CD4-positive, alpha-beta memory T cell (primary cell): ENCODE measurements around the gene CCDC201. TPM values are rescaled to one million over a fixed set of nuclear protein-coding genes. Genes with fewer than 3 reads are reported as not detected.

Experiments used
- CTCF ChIA-PET: fragments of 350-600 bp; sonication (Branson Sonifier 250); formaldehyde crosslinking; loops from one replicate; lab custom pipeline; 2021; ENCODE audit warnings: inconsistent platforms; ENCODE audit not compliant: partially characterized antibody; lab: Charles Lee
- POLR2A ChIA-PET: fragments of 350-600 bp; sonication (Branson Sonifier 250); formaldehyde crosslinking; loops from one replicate; lab custom pipeline; 2021; ENCODE audit not compliant: partially characterized antibody; lab: Charles Lee
- DNase-seq, 5 donors: peaks; one replicate each; pipeline versions ENCODE4 v3.0.0 to v3.0.0-alpha.2; 2020 to 2022; ENCODE audit warnings: mixed read lengths in 1 of 5
- H3K27ac ChIP-seq: one replicate; pipeline ENCODE4 v1.7.0; 2013; ENCODE audit warnings: low read depth, low read length
- H3K27me3 ChIP-seq: 2 replicates; pipeline ENCODE4 v1.7.0; 2013; ENCODE audit warnings: mild to moderate bottlenecking, low read length, moderate library complexity; ENCODE audit not compliant: insufficient read depth
- H3K36me3 ChIP-seq: 2 replicates; pipeline ENCODE4 v1.7.0; 2013; ENCODE audit warnings: mild to moderate bottlenecking, low read length, moderate library complexity; ENCODE audit not compliant: insufficient read depth
- H3K4me1 ChIP-seq: 2 replicates; pipeline ENCODE4 v1.7.0; 2013; ENCODE audit warnings: mild to moderate bottlenecking, low read length, moderate library complexity; ENCODE audit not compliant: insufficient read depth
- H3K4me3 ChIP-seq, 2 donors: one replicate each; pipeline ENCODE4 v1.7.0; 2013; ENCODE audit warnings: low read length in 2 of 2, mild to moderate bottlenecking in 1 of 2
- H3K9me3 ChIP-seq, 2 donors: one replicate each; pipeline ENCODE4 v1.7.0; 2013; ENCODE audit warnings: low read length in 2 of 2, control low read depth in 1 of 2; ENCODE audit not compliant: control insufficient read depth in 1 of 2
- H3K27ac Mint-ChIP-seq, 7 donors: one replicate each; pipeline ENCODE4 v1.8.0; 2020 to 2021; ENCODE audit warnings: mixed read lengths in 7 of 7, mild to moderate bottlenecking in 6 of 7, inconsistent platforms in 3 of 7, moderate library complexity in 3 of 7
- H3K27me3 Mint-ChIP-seq, 2 donors: one replicate each; pipeline ENCODE4 v1.8.0; 2020 to 2021; ENCODE audit warnings: mixed read lengths in 2 of 2
- H3K36me3 Mint-ChIP-seq, 2 donors: one replicate each; pipeline ENCODE4 v1.8.0; 2020 to 2021; ENCODE audit warnings: mixed read lengths in 2 of 2, inconsistent platforms in 1 of 2, mild to moderate bottlenecking in 1 of 2
- H3K4me1 Mint-ChIP-seq, 4 donors: one replicate each; pipeline ENCODE4 v1.8.0; 2020 to 2021; ENCODE audit warnings: mixed read lengths in 4 of 4, mild to moderate bottlenecking in 1 of 4
- H3K4me3 Mint-ChIP-seq, 8 donors: one replicate each; pipeline ENCODE4 v1.8.0; 2020 to 2021; ENCODE audit warnings: mixed read lengths in 8 of 8, mild to moderate bottlenecking in 7 of 8, moderate library complexity in 6 of 8, inconsistent platforms in 3 of 8
- H3K9me3 Mint-ChIP-seq, 8 donors: one replicate each; pipeline ENCODE4 v1.8.0; 2020 to 2021; ENCODE audit warnings: mixed read lengths in 8 of 8, mild to moderate bottlenecking in 5 of 8, inconsistent platforms in 3 of 8, moderate library complexity in 1 of 8
- intact Hi-C: fragments of 100-400 bp; cut with micrococcal nuclease; formaldehyde crosslinking; loops from one replicate; pipeline ENCODE4 v1.15.1; 2023
- polyA plus RNA-seq, 2 donors: library from polyadenylated mRNA; unstranded; fragments of 300-500 nt; fragmentation: Illumina TruSeq; gene quantifications; one replicate each; pipeline ENCODE4 v1.2.3, GENCODE V29; 2021
- total RNA-seq, 2 experiments: library from RNA; stranded (reverse); gene quantifications; one replicate each; pipeline ENCODE4 v1.2.3, GENCODE V29; 2021

Gene CCDC201
- total and polyA plus RNA-seq, 4 experiments from 2014 or later: not detected

DNA sequence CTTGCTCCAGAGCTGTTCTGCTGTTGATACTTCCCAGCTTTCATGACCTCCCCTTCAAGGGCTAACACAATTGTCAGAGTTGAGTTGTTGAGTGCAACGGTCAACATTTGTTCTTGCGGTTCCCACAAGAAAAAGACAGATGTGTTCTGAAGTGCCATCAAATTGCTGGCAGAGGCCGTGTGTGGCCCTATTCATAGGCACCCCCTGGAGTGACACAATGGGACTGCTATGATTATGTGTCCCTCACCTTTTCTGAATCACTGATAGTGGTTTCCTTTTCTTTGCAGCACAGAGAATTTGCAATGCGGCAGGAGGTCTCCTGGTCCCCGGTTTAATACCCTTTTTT is 9.6 kb upstream of the CCDC201 start:
- H3K27ac Mint-ChIP-seq: no peak overlapping the region
- intact Hi-C loops: no loop called here
- CTCF ChIA-PET: interaction anchor here (1.2 to 2.9 kb wide), 2 partner anchors 8 to 11 kb away, joined by 3 to 9 read pairs; no protein-coding TSS in a partner anchor

DNA sequence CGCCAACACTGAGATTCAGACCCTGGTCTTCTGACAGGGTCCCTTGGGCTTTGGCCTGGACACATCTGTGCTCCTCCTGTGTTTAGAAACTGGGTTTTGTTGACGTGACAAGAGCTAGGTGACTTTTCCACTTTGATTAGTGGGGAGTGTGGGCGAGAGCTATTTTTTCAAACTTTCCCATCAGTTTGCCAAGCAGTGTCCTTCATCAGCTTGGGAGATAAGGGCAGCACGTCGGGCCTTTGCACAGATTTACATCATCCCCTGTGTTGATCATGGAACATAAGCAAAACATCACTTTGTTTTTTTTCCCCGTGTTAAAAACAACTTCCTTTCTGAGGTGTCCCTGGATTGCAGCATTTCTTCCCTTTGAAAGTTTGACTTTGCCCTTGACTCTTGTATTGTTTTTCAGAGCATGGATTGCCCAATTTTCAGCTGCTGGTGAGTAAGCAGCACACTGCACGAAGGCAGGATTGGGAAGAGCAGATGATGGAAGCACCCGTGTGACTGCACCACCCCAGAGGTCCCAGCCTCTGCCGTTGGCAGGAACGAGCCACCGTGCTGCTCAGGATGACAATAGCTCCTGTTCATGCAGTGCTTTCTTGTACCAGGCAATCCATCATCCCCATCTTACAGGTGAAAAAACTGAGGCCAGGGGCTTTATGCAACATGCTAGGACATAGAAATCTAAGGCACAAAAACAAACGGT is 9.0 kb upstream of the CCDC201 start:
- H3K4me1 ChIP-seq: no peaks in the 10 kb centered on the region
- H3K9me3 Mint-ChIP-seq: peaks cover 0 to 15% (median 7%) of the 10 kb centered on the region in 8 donors
- H3K4me3 ChIP-seq: no peak overlapping the region
- H3K4me1 Mint-ChIP-seq: no peaks in the 10 kb centered on the region
- intact Hi-C loops: no loop called here
- no peaks in the 10 kb centered on the region for H3K9me3 ChIP-seq
- no peak for DNase-seq
- no peaks in the 10 kb centered on the region for H3K36me3 ChIP-seq
- H3K27me3 ChIP-seq: no peaks in the 10 kb centered on the region
- H3K27ac ChIP-seq: no peak overlapping the region
- H3K27ac Mint-ChIP-seq: peak overlapping the region in 1 of 7 donors; percentile 54
- CTCF ChIA-PET: interaction anchor here (1.2 to 2.9 kb wide), 2 partner anchors 9 to 11 kb away, joined by 3 to 9 read pairs; no protein-coding TSS in a partner anchor
- H3K36me3 Mint-ChIP-seq: no peaks in the 10 kb centered on the region
- H3K4me3 Mint-ChIP-seq: no peak overlapping the region
- H3K27me3 Mint-ChIP-seq: peaks cover 16 to 28% of the 10 kb centered on the region in 2 donors
- POLR2A ChIA-PET: no interaction called here

More for the DNA sequence above, 9.6 kb upstream of the CCDC201 start:
- no peak for DNase-seq
- Histone ChIP-seq H3K27ac (no peak overlapping the region), H3K9me3 (no peaks in the 10 kb centered on the region), H3K4me1 (no peaks in the 10 kb centered on the region), H3K4me3 (no peak overlapping the region), H3K36me3 (no peaks in the 10 kb centered on the region), H3K27me3 (no peaks in the 10 kb centered on the region)
- no peak overlapping the region for H3K4me3 Mint-ChIP-seq
- H3K9me3 Mint-ChIP-seq: peaks cover 0 to 15% (median 7%) of the 10 kb centered on the region in 8 donors
- H3K4me1 Mint-ChIP-seq: no peaks in the 10 kb centered on the region
- POLR2A ChIA-PET: no interaction called here
- no peaks in the 10 kb centered on the region for H3K36me3 Mint-ChIP-seq
- H3K27me3 Mint-ChIP-seq: peaks cover 16 to 32% of the 10 kb centered on the region in 2 donors

DNA sequence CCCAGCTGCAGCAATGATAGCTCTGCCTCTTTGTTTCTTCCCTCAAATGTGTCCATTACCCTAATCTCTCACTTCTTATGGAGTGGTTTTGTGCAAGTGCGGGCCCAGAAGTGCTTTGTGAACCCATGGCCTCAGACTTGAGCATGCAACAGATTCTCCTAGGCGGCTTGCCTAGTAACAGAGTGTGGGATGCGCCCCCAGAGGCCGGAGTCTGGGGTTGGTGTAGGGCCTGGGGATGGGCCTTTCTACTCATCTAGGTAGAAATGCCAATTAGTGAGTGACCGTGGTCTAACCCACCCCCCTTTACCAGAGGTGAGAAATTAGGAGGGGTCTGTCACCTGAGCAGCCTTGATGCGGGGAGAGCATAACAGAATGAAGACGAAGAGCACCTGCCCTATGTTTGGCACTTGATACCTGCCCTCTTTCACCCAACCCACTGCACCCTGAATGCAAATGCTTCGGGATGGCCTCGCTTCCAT is 8.4 kb upstream of the CCDC201 start:
- Mint-ChIP-seq H3K9me3 (peaks cover 0 to 15% (median 7%) of the 10 kb centered on the region in 8 donors), H3K36me3 (no peaks in the 10 kb centered on the region), H3K27me3 (peaks cover 16 to 22% of the 10 kb centered on the region in 2 donors), H3K4me1 (no peaks in the 10 kb centered on the region), H3K4me3 (no peak overlapping the region), H3K27ac (no peak overlapping the region)
- ChIA-PET CTCF (interaction anchor here (1.2 to 2.9 kb wide), 2 partner anchors 9 to 12 kb away, joined by 3 to 9 read pairs; no protein-coding TSS in a partner anchor), POLR2A (no interaction called here)
- Histone ChIP-seq H3K27me3 (no peaks in the 10 kb centered on the region), H3K27ac (no peak overlapping the region), H3K9me3 (no peaks in the 10 kb centered on the region), H3K4me3 (no peak overlapping the region), H3K4me1 (no peaks in the 10 kb centered on the region), H3K36me3 (no peaks in the 10 kb centered on the region)
- intact Hi-C loops: no loop called here
- DNase-seq: no peak

DNA sequence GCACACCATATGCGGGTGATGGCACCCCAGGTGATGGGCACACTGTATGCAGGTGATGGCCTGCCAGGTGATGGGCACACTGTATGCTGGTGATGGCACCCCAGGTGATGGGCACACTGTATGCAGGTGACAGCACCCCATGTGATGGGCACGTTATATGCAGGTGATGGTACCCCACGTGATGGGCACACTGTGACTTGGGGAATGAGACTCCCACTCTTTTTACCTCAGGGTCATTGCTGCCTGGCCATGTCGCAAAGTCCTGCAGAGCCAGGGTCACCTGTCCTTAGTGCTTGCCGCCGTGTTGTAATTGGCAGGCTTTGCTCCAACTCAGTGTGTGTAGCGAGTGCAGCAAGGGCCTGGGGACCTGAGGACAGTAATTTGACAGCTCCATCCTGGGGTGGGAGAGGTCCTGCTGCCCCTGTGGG is 7.6 kb upstream of the CCDC201 start:
- Mint-ChIP-seq H3K4me3 (no peak overlapping the region), H3K27me3 (peaks cover 13 to 16% of the 10 kb centered on the region in 2 donors), H3K36me3 (no peaks in the 10 kb centered on the region), H3K27ac (no peak overlapping the region), H3K9me3 (peaks cover 0 to 15% (median 7%) of the 10 kb centered on the region in 8 donors), H3K4me1 (no peaks in the 10 kb centered on the region)
- Histone ChIP-seq H3K9me3 (no peaks in the 10 kb centered on the region), H3K27ac (no peak overlapping the region), H3K27me3 (no peaks in the 10 kb centered on the region), H3K4me3 (no peak overlapping the region), H3K36me3 (no peaks in the 10 kb centered on the region), H3K4me1 (no peaks in the 10 kb centered on the region)
- POLR2A ChIA-PET: no interaction called here
- no peak for DNase-seq
- CTCF ChIA-PET: no interaction called here
- intact Hi-C loops: no loop called here

DNA sequence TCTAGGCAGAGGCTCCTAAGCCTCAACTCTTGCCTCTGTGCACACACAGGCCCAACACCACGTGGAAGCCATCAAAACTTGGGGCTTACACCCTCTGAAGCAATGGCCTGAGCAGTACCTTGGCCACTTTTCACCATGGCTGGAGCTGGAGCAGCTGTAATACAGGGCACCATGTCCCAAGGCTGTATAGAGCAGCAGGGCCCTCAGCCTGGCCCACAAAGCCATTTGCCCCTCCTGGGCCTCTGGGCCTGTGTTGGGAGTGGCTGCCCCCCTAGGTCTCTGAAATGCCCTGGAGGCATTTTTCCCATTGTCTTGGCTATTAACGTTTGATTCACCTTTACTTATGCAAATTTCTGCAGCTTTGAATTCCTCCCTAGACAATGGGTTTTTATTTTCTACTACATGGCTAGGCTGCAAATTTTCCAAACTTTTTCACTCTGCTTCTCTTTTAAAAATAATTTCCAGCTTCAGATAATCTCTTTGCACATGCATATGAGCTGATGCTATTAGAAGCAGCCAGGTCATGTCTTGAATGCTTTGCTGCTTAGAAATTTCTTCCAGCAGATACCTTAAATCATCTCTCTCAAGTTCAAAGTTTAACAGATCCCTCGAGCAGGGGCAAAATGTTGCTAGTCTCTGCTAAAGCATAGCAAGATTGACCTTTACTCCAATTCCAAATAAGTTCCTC is 5.7 kb upstream of the CCDC201 start:
- intact Hi-C loops: no loop called here
- H3K4me1 ChIP-seq: no peaks in the 10 kb centered on the region
- H3K27ac ChIP-seq: no peak overlapping the region
- no peaks in the 10 kb centered on the region for H3K9me3 ChIP-seq
- Mint-ChIP-seq H3K27ac (no peak overlapping the region), H3K4me3 (no peak overlapping the region), H3K4me1 (no peaks in the 10 kb centered on the region), H3K36me3 (no peaks in the 10 kb centered on the region), H3K27me3 (peaks cover 3 to 4% of the 10 kb centered on the region in 2 donors), H3K9me3 (peaks cover 0 to 15% (median 7%) of the 10 kb centered on the region in 8 donors)
- no peaks in the 10 kb centered on the region for H3K36me3 ChIP-seq
- DNase-seq: no peak
- no peak overlapping the region for H3K4me3 ChIP-seq
- ChIA-PET CTCF (interaction anchor here (1.1 kb wide), 1 partner anchor 12 kb away, joined by 3 read pairs; no protein-coding TSS in a partner anchor), POLR2A (no interaction called here)
- H3K27me3 ChIP-seq: no peaks in the 10 kb centered on the region

DNA sequence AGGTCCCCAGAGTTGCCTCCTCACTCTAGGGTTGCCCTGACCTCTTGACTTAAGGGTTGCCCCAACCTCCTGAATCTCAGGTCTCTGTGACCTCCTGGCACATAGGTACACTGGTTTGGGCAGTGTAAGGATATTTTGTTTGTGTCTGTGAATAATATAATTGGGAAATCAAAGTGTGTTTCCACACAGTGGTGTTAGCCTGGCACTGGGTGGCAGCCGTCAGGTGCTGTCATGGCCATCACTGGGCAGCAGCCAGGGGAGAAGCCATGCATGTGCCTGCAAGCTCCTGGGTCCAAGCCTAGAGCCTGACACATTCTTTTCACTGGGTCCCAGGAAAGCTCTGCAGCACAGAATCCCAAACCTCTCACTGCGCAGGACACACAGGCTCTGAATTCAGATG is 3.6 kb upstream of the CCDC201 start:
- no peak overlapping the region for H3K27ac Mint-ChIP-seq
- no peaks in the 10 kb centered on the region for H3K4me1 Mint-ChIP-seq
- no peak overlapping the region for H3K4me3 Mint-ChIP-seq
- H3K36me3 Mint-ChIP-seq: no peaks in the 10 kb centered on the region
- Histone ChIP-seq H3K27ac (no peak overlapping the region), H3K4me3 (no peak overlapping the region), H3K27me3 (no peaks in the 10 kb centered on the region), H3K36me3 (no peaks in the 10 kb centered on the region), H3K4me1 (no peaks in the 10 kb centered on the region), H3K9me3 (no peaks in the 10 kb centered on the region)
- ChIA-PET POLR2A (no interaction called here), CTCF (no interaction called here)
- intact Hi-C loops: no loop called here
- no peak for DNase-seq
- H3K9me3 Mint-ChIP-seq: peaks cover 0 to 15% (median 7%) of the 10 kb centered on the region in 8 donors
- peaks cover 0 to 5% of the 10 kb centered on the region in 2 donors for H3K27me3 Mint-ChIP-seq

DNA sequence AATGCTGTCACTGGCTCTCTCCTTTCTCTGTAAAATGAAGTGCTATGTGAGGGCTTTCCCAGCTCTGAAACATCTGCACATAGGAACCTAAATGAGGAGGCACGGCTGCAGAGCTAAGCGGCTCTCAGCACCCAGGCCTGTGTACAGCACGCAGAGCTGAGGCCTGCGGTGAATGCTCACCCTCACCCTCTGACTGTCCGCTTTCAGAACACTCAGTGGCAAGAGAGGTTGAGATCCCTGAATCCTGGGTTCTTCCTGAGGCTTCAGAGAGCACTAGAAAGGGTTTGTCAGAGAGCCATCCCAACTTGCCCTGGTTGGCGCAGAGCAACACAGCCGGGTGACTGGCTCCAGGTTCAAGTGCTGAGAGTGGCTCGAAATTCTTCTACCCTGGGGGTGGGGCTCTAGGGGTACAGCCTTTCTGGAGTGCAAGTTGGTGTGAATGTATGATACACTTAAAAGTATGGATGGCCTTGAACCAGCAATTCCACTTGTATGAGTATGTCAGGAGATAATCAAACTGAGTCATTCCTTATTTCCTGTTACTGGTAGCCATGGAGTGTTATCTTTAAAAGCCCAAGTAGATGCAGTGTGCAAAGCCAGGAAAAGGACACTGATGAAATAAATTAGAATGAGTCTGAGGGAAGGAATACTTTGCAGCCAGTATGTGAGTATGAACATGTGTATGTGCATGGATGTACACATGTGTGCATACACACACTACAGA is 1.7 kb upstream of the CCDC201 start:
- Mint-ChIP-seq H3K9me3 (peaks cover 0 to 15% (median 7%) of the 10 kb centered on the region in 8 donors), H3K27ac (no peak overlapping the region), H3K36me3 (no peaks in the 10 kb centered on the region), H3K4me3 (no peak overlapping the region), H3K27me3 (peaks cover 0 to 2% of the 10 kb centered on the region in 2 donors), H3K4me1 (no peaks in the 10 kb centered on the region)
- H3K36me3 ChIP-seq: no peaks in the 10 kb centered on the region
- H3K4me1 ChIP-seq: no peaks in the 10 kb centered on the region
- ChIA-PET CTCF (no interaction called here), POLR2A (no interaction called here)
- intact Hi-C loops: no loop called here
- H3K4me3 ChIP-seq: no peak overlapping the region
- no peak overlapping the region for H3K27ac ChIP-seq
- no peaks in the 10 kb centered on the region for H3K27me3 ChIP-seq
- no peak for DNase-seq
- no peaks in the 10 kb centered on the region for H3K9me3 ChIP-seq
